A673 (cell line): ENCODE measurements around the gene CEP85.

Experiments used
- EZH2 ChIP-seq: fragments of 200-600 bp; sonication (generic); IDR thresholded peaks from 2 replicates; pipeline ENCODE4 v1.6.1; 2017; ENCODE audit warnings: borderline replicate concordance, low read depth, mild to moderate bottlenecking, mixed read lengths, antibody characterized with exemption, low read length; ENCODE audit not compliant: poor library complexity, severe bottlenecking
- TF ChIP-seq, protein P1 (sequence below): fragments of 300-800, 200-600 bp; sonication (generic); conservative IDR thresholded peaks from 2 replicates; pipeline ENCODE4 v1.5.1; 2017; ENCODE audit warnings: low read depth, mild to moderate bottlenecking, antibody characterized with exemption, low read length, moderate library complexity, mixed read lengths

DNA sequence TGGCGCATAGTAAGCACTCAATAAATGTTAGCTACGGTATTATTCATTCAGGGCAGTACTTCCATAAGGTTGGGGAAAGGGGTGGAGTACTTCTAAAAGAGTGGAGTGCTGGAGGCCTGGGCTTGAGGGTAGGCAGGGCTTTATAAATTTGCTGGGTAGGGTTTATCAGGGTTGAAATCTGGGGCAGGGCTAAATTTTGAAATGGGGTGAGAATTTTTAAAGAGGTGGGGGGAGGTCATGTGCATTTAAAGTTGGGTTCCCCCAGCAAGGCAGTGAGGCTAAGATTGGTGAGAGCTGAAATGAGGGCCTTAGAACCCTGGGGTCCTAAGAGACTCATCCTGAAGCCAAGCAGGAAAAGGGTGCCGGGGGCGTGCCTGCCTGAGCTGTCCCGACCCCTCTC is 33.6 kb upstream of the CEP85 start:
- TF ChIP-seq, protein P1, sequence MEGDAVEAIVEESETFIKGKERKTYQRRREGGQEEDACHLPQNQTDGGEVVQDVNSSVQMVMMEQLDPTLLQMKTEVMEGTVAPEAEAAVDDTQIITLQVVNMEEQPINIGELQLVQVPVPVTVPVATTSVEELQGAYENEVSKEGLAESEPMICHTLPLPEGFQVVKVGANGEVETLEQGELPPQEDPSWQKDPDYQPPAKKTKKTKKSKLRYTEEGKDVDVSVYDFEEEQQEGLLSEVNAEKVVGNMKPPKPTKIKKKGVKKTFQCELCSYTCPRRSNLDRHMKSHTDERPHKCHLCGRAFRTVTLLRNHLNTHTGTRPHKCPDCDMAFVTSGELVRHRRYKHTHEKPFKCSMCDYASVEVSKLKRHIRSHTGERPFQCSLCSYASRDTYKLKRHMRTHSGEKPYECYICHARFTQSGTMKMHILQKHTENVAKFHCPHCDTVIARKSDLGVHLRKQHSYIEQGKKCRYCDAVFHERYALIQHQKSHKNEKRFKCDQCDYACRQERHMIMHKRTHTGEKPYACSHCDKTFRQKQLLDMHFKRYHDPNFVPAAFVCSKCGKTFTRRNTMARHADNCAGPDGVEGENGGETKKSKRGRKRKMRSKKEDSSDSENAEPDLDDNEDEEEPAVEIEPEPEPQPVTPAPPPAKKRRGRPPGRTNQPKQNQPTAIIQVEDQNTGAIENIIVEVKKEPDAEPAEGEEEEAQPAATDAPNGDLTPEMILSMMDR, result no peak
- TF ChIP-seq EZH2, result no peak
